Mesothelial cell of epicardium (in vitro differentiated cells): ENCODE measurements around the gene KCNMA1. TPM values are rescaled to one million over a fixed set of nuclear protein-coding genes. Genes with fewer than 3 reads are reported as not detected.

ENCODE experiments used
- DNase-seq, 2 experiments: peaks; one replicate each; pipeline ENCODE4 v3.0.0; 2021; ENCODE audit warnings: low spot score in 2 of 2; ENCODE audit not compliant: unreplicated experiment in 2 of 2
- H3K27ac Mint-ChIP-seq: 2 replicates; pipeline ENCODE4 v1.8.0; 2021; ENCODE audit warnings: mixed read lengths
- H3K27me3 Mint-ChIP-seq: 2 replicates; pipeline ENCODE4 v1.8.0; 2021; ENCODE audit warnings: low read depth, mixed read lengths
- H3K36me3 Mint-ChIP-seq: 2 replicates; pipeline ENCODE4 v1.8.0; 2021; ENCODE audit warnings: mixed read lengths
- H3K4me1 Mint-ChIP-seq: 2 replicates; pipeline ENCODE4 v1.8.0; 2021; ENCODE audit warnings: mixed read lengths
- H3K4me3 Mint-ChIP-seq: 2 replicates; pipeline ENCODE4 v1.8.0; 2021; ENCODE audit warnings: mild to moderate bottlenecking, moderate library complexity, mixed read lengths
- H3K9me3 Mint-ChIP-seq: 2 replicates; pipeline ENCODE4 v1.8.0; 2021; ENCODE audit warnings: mixed read lengths
- CTCF ChIP-seq: fragments of 200-600 bp; sonication (generic); IDR thresholded peaks from one replicate; pipeline ENCODE4 v1.5.0; 2021; ENCODE audit warnings: antibody characterized with exemption; ENCODE audit not compliant: unreplicated experiment
- total RNA-seq: library from RNA; stranded (reverse); gene quantifications from 3 replicates; pipeline ENCODE4 v1.2.1, GENCODE V29; 2021

Gene KCNMA1
- total RNA-seq, 1 donor from 2014 or later = 44.0 TPM

GRCh38 chr10:76922666-76923065 is 714.9 kb downstream of the KCNMA1 start:
- Mint-ChIP-seq H3K9me3 (no peaks in the 10 kb centered on the region), H3K27me3 (no peaks in the 10 kb centered on the region), H3K4me1 (peaks cover 11% of the 10 kb centered on the region), H3K4me3 (no peak overlapping the region), H3K36me3 (no peaks in the 10 kb centered on the region), H3K27ac (no peak overlapping the region)
- no peak for DNase-seq
- no peak for TF ChIP-seq CTCF

- DNase-seq = no peak
- no peak overlapping the region for H3K4me3 Mint-ChIP-seq
- peaks cover 7% of the 10 kb centered on the region for H3K4me1 Mint-ChIP-seq
- TF ChIP-seq CTCF = no peak
- H3K9me3 Mint-ChIP-seq = no peaks in the 10 kb centered on the region
- no peaks in the 10 kb centered on the region for H3K36me3 Mint-ChIP-seq
- no peak overlapping the region for H3K27ac Mint-ChIP-seq
- no peaks in the 10 kb centered on the region for H3K27me3 Mint-ChIP-seq
These were observed 716.1 kb downstream of the KCNMA1 start for GRCh38 chr10:76921383-76922010.

GRCh38 chr10:76920581-76920980 is 717.0 kb downstream of the KCNMA1 start:
- Mint-ChIP-seq H3K9me3 (no peaks in the 10 kb centered on the region), H3K27me3 (no peaks in the 10 kb centered on the region), H3K36me3 (no peaks in the 10 kb centered on the region), H3K4me1 (peaks cover 6% of the 10 kb centered on the region), H3K27ac (no peak overlapping the region), H3K4me3 (no peak overlapping the region)
- no peak for DNase-seq
- no peak for TF ChIP-seq CTCF

GRCh38 chr10:76918106-76918505 is 719.5 kb downstream of the KCNMA1 start:
- Mint-ChIP-seq H3K27ac (no peak overlapping the region), H3K27me3 (no peaks in the 10 kb centered on the region), H3K4me1 (peaks cover 2% of the 10 kb centered on the region), H3K4me3 (no peak overlapping the region), H3K9me3 (no peaks in the 10 kb centered on the region), H3K36me3 (no peaks in the 10 kb centered on the region)
- DNase-seq = no peak
- TF ChIP-seq CTCF = no peak

GRCh38 chr10:76917071-76917470 is 720.5 kb downstream of the KCNMA1 start:
- no peak overlapping the region for H3K4me3 Mint-ChIP-seq

More at GRCh38 chr10:76917071-76917470, 720.5 kb downstream of the KCNMA1 start:
- H3K27me3 Mint-ChIP-seq = no peaks in the 10 kb centered on the region
- H3K27ac Mint-ChIP-seq = no peak overlapping the region
- no peaks in the 10 kb centered on the region for H3K36me3 Mint-ChIP-seq
- DNase-seq = no peak
- H3K9me3 Mint-ChIP-seq = no peaks in the 10 kb centered on the region
- no peak for TF ChIP-seq CTCF
- peaks cover 2% of the 10 kb centered on the region for H3K4me1 Mint-ChIP-seq
